PFSK-1 (cell line): Measurements from ENCODE around the gene PPP4R3A.

ENCODE experiments used
- FOXP2 ChIP-seq: optimal IDR thresholded peaks from 2 replicates; pipeline ENCODE3; 2011; ENCODE audit warnings: borderline replicate concordance, control low read depth, inconsistent platforms; ENCODE audit not compliant: insufficient read depth; ENCODE audit errors: extremely low read length, extremely low read depth
- POLR2AphosphoS5 ChIP-seq: IDR thresholded peaks from 2 replicates; pipeline ENCODE4 v1.6.1; 2012; ENCODE audit warnings: low read depth, mild to moderate bottlenecking, control low read depth, low read length, moderate library complexity
- REST ChIP-seq, 2 experiments: IDR thresholded peaks; 2 replicates each; pipeline versions ENCODE4 v1.6.1 to v1.8.0; 2011 to 2012; ENCODE audit warnings: low read depth in 2 of 2, low read length in 2 of 2, control low read depth in 1 of 2, inconsistent platforms in 1 of 2, mild to moderate bottlenecking in 1 of 2, moderate library complexity in 1 of 2; ENCODE audit not compliant: insufficient read depth in 1 of 2
- SIN3A ChIP-seq: IDR thresholded peaks from 2 replicates; pipeline ENCODE4 v1.6.1; 2012; ENCODE audit warnings: mild to moderate bottlenecking, low read length, moderate library complexity, borderline replicate concordance; ENCODE audit not compliant: insufficient read depth
- TAF1 ChIP-seq: IDR thresholded peaks from 2 replicates; pipeline ENCODE4 v1.6.1; 2012; ENCODE audit warnings: low read length, control low read depth, borderline replicate concordance; ENCODE audit not compliant: insufficient read depth

- TF ChIP-seq REST (IDR thresholded peaks at IDR 0.05; ENCODE audit: insufficient read depth in 1 of 2, low read depth in 2 of 2, low read length in 2 of 2) (no peak), POLR2AphosphoS5 (no peak), SIN3A (no peak), TAF1 (no peak), FOXP2 (no peak)
These were observed 32.7 kb downstream of the PPP4R3A start for GRCh38 chr14:91477388-91477787.
